Loucy (cell line): Measurements from ENCODE around the gene ACACB.

Experiments
- H2AFZ ChIP-seq: fragments of 200-600 bp; sonication (generic); 2 replicates; pipeline ENCODE4 v1.6.0; 2016; ENCODE audit warnings: antibody characterized with exemption, mild to moderate bottlenecking, low read length, moderate library complexity
- H3F3A ChIP-seq: fragments of 200-600 bp; 2 replicates; pipeline ENCODE4 v1.6.0; 2016; ENCODE audit warnings: antibody characterized with exemption, low read depth, mild to moderate bottlenecking
- H3K27me3 ChIP-seq: fragments of 200-600 bp; sonication (generic); 2 replicates; pipeline ENCODE4 v1.6.1; 2014; ENCODE audit warnings: low read length, mild to moderate bottlenecking; ENCODE audit not compliant: insufficient read depth, poor library complexity, severe bottlenecking
- H3K36me3 ChIP-seq: fragments of 200-600 bp; sonication (generic); 2 replicates; pipeline ENCODE4 v1.6.1; 2016; ENCODE audit warnings: low read length; ENCODE audit not compliant: insufficient read depth
- H3K4me1 ChIP-seq: fragments of 200-600 bp; sonication (generic); 2 replicates; pipeline ENCODE4 v1.5.1; 2014; ENCODE audit warnings: low read length, mild to moderate bottlenecking; ENCODE audit not compliant: insufficient read depth, poor library complexity, severe bottlenecking
- H3K4me2 ChIP-seq: fragments of 200-600 bp; sonication (generic); 2 replicates; pipeline ENCODE4 v1.6.0; 2014; ENCODE audit warnings: antibody characterized with exemption, low read length, low read depth, mild to moderate bottlenecking; ENCODE audit not compliant: poor library complexity, severe bottlenecking
- H3K4me3 ChIP-seq: fragments of 200-600 bp; sonication (generic); 2 replicates; pipeline ENCODE4 v1.5.1; 2014; ENCODE audit warnings: low read length, mild to moderate bottlenecking, mixed read lengths; ENCODE audit not compliant: poor library complexity, severe bottlenecking
- H3K79me2 ChIP-seq: fragments of 200-600 bp; sonication (generic); 2 replicates; pipeline ENCODE4 v1.6.1; 2014; ENCODE audit warnings: low read length; ENCODE audit not compliant: insufficient read depth
- H3K9ac ChIP-seq: fragments of 200-600 bp; sonication (generic); 2 replicates; pipeline ENCODE4 v1.6.0; 2014; ENCODE audit warnings: mild to moderate bottlenecking, low read depth, low read length, moderate library complexity; ENCODE audit not compliant: poor library complexity, severe bottlenecking
- H3K9me2 ChIP-seq: fragments of 200-600 bp; sonication (generic); replicated peaks from 2 replicates; pipeline ENCODE4 v1.6.1; 2016; ENCODE audit warnings: low read depth, low read length, mixed read lengths
- H3K9me3 ChIP-seq: fragments of 200-600 bp; sonication (generic); 2 replicates; pipeline ENCODE4 v1.6.1; 2014; ENCODE audit warnings: mild to moderate bottlenecking, antibody characterized with exemption, low read length, low read depth; ENCODE audit not compliant: insufficient read depth
- H4K20me1 ChIP-seq: fragments of 200-600 bp; sonication (generic); 2 replicates; pipeline ENCODE4 v1.6.0; 2014; ENCODE audit warnings: antibody characterized with exemption, low read length, mild to moderate bottlenecking; ENCODE audit not compliant: insufficient read depth, poor library complexity, severe bottlenecking
- CTCF ChIP-seq: fragments of 200-600 bp; sonication (generic); conservative IDR thresholded peaks from 2 replicates; pipeline ENCODE4 v1.5.1; 2014; ENCODE audit warnings: mild to moderate bottlenecking, antibody characterized with exemption, low read length
- EZH2phosphoT487 ChIP-seq: fragments of 200-600 bp; IDR thresholded peaks from 2 replicates; pipeline ENCODE4 v1.6.1; 2018; ENCODE audit warnings: antibody characterized with exemption, mild to moderate bottlenecking, moderate library complexity, borderline replicate concordance

The ACACB gene

GRCh38 chr12:109253913-109254544 lies 137.6 kb downstream of the ACACB start:
- H3K79me2 ChIP-seq, result no peaks in the 10 kb centered on the region
- TF ChIP-seq CTCF (no peak; the same call in 1 of the 2 replicates), EZH2phosphoT487 (no peak)
- H3K9me3 ChIP-seq, result no peaks in the 10 kb centered on the region
- no peak overlapping the region for H3K4me3 ChIP-seq
- H4K20me1 ChIP-seq, result no peaks in the 10 kb centered on the region
- no peaks in the 10 kb centered on the region for H3K9me2 ChIP-seq
- H3K9ac ChIP-seq, result no peak overlapping the region
- H3K4me2 ChIP-seq, result no peak overlapping the region
- H3K27me3 ChIP-seq, result no peaks in the 10 kb centered on the region
- H3K4me1 ChIP-seq, result no peaks in the 10 kb centered on the region
- H3F3A ChIP-seq, result no peaks in the 10 kb centered on the region
- no peak overlapping the region for H2AFZ ChIP-seq
- H3K36me3 ChIP-seq, result no peaks in the 10 kb centered on the region

- no peaks in the 10 kb centered on the region for H4K20me1 ChIP-seq
- H3K36me3 ChIP-seq, result no peaks in the 10 kb centered on the region
- H3K9me3 ChIP-seq, result no peaks in the 10 kb centered on the region
- no peak overlapping the region for H2AFZ ChIP-seq
- no peak overlapping the region for H3K9ac ChIP-seq
- H3K9me2 ChIP-seq, result no peaks in the 10 kb centered on the region
- no peak overlapping the region for H3K4me3 ChIP-seq
- no peak overlapping the region for H3K4me2 ChIP-seq
- H3F3A ChIP-seq, result no peaks in the 10 kb centered on the region
- H3K4me1 ChIP-seq, result no peaks in the 10 kb centered on the region
- H3K79me2 ChIP-seq, result no peaks in the 10 kb centered on the region
- H3K27me3 ChIP-seq, result no peaks in the 10 kb centered on the region
- TF ChIP-seq EZH2phosphoT487, result no peak
- peak; percentile 33; the same call in 1 of the 2 replicates for TF ChIP-seq CTCF
Observed at GRCh38 chr12:109255377-109255776, 139.0 kb downstream of the ACACB start.

- Histone ChIP-seq H3K27me3 (no peaks in the 10 kb centered on the region), H3K36me3 (no peaks in the 10 kb centered on the region)
Observed at GRCh38 chr12:109256011-109256410, 139.6 kb downstream of the ACACB start.

More at GRCh38 chr12:109256011-109256410, 139.6 kb downstream of the ACACB start:
- Histone ChIP-seq H4K20me1 (no peaks in the 10 kb centered on the region), H3F3A (no peaks in the 10 kb centered on the region), H3K9ac (no peak overlapping the region), H3K4me3 (no peak overlapping the region), H2AFZ (no peak overlapping the region), H3K4me2 (no peak overlapping the region), H3K79me2 (no peaks in the 10 kb centered on the region), H3K4me1 (no peaks in the 10 kb centered on the region), H3K9me2 (no peaks in the 10 kb centered on the region), H3K9me3 (no peaks in the 10 kb centered on the region)
- TF ChIP-seq EZH2phosphoT487 (no peak), CTCF (no peak)
